Measurements from ENCODE around the gene ITIH3.

Gene ITIH3

DNA sequence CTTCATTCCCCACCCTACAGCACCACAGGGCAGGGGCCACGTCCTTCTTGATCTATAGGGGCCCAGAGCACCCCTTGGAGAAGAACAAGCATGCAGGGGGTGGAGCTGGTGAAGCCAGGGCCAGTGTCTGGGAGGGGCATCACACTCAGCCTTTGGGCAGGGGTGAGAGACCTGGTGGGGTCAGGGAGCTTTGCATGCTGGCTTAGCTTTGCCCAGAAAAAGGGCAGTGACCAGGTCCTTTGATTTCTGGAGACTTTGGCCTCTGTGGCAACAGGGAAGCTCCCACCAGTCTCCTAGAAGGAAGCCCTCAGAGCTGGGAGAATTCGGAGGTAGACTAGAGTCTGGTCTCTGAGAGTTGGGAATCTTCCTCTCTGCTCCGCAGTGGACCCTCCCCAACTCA is 34.9 kb downstream of the ITIH3 start:
- no peak for DNase-seq (ENCODE audit: low read depth in 1 of 2, low spot score in 1 of 2)
- TF ChIP-seq JUND (IDR thresholded peaks at IDR 0.05; ENCODE audit: low read depth), result no peak
- in situ Hi-C loops (cut with HindIII; ENCODE audit: low pct_unique_long_range_greater_than_20kb, low sequenced_read_pairs), result no loop called here

- in situ Hi-C loops (cut with HindIII; ENCODE audit: low pct_unique_long_range_greater_than_20kb, low sequenced_read_pairs), result no loop called here
- no peak for TF ChIP-seq JUND (IDR thresholded peaks at IDR 0.05; ENCODE audit: low read depth)
- DNase-seq (ENCODE audit: low read depth in 1 of 2, low spot score in 1 of 2), result no peak
Observed at GRCh38 chr3:52829906-52830463, 35.4 kb downstream of the ITIH3 start.

DNA sequence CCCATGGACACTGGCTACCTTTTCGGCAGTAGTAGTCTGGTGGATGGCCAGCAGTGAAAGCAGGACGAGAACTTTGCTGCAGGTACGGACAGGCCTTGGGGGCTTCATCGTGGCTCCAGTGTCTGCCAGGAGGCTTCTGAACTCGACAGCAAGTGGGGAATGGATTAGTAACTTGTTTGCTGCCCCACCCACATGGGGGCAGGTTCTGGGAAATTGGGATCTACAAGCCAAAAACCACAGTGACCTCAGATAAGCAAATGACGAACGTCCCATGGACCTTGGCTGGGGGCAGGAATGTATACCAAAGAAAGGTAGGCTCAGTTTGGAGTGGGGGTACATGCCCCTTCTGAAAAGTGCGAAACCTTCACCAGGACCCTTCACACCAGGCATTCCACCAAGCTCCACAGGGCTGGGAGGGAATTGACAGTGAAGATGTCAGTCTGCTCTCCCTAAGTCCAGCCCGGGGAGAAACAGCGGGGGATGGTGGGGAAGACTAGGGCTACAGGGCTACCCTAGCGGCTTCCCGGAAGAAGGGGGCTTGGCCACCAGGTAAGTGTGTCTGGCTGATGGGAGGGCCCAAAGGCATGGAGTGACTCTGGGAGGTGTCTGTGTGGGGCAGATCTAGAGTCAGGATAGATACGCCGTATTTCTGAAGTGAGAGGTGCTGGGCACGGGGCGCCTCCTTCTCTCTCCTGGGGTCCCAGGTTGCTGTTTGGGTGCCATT is 36.1 kb downstream of the ITIH3 start, which contains the start of gene ITIH4:
Gene ITIH4, minus strand, starts transcription at position 138 of the 724 bp plus-strand sequence. Its CDS starts 30 bp downstream, at position 108.
- DNase-seq (ENCODE audit: low read depth in 1 of 2, low spot score in 1 of 2), result no peak
- TF ChIP-seq JUND (IDR thresholded peaks at IDR 0.05; ENCODE audit: low read depth), result no peak
- in situ Hi-C loops (cut with HindIII; ENCODE audit: low pct_unique_long_range_greater_than_20kb, low sequenced_read_pairs), result no loop called here

DNA sequence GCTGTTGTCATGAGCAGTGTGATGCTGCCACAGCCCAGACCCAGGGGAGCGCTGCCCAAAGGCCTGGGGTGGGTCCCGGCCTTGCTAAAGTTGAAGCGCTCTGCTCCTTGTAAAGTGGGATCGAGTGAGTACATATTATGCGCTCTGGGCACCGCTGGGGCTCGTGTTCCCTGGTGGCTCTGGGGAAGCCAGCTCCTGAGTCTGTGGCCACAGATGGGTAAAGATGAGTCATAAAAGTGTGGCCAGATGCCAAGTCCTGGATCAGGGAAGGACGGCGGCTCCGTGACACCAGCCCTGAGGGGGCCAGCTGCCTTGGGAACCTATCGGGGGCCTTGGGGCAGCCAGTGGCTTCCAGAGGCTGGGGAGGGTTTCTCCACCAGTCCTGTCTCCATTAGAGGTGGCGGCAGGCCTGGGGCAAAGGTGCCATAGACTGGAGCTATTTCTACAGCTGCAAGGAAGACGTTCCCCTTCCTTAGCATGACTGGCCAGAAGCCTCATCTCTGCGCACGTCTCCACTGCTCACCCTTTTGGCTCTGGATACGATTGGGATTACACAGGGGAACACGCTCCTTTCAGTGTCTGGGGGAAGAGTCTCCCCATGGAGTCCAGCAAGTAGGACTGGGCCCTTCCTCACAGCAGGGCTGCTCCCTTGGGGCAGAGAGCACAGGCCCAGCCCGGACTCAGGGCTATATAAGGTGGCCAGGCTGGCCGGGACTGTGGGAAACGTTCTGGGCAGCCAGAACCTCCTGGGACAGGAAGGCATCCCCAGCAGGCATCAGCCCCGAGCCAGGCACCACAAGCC is 37.1 kb downstream of the ITIH3 start:
- DNase-seq (ENCODE audit: low read depth in 1 of 2, low spot score in 1 of 2), result peak in 1 of 2 experiments; percentile 51
- TF ChIP-seq JUND (IDR thresholded peaks at IDR 0.05; ENCODE audit: low read depth), result no peak
- in situ Hi-C loops (cut with HindIII; ENCODE audit: low pct_unique_long_range_greater_than_20kb, low sequenced_read_pairs), result no loop called here

GRCh38 chr3:52833202-52833601 is 38.6 kb downstream of the ITIH3 start:
- in situ Hi-C loops (cut with HindIII; ENCODE audit: low pct_unique_long_range_greater_than_20kb, low sequenced_read_pairs), result no loop called here
- no peak for TF ChIP-seq JUND (IDR thresholded peaks at IDR 0.05; ENCODE audit: low read depth)
- no peak for DNase-seq (ENCODE audit: low read depth in 1 of 2, low spot score in 1 of 2)

- in situ Hi-C loops (cut with HindIII; ENCODE audit: low pct_unique_long_range_greater_than_20kb, low sequenced_read_pairs), result no loop called here
- TF ChIP-seq JUND (IDR thresholded peaks at IDR 0.05; ENCODE audit: low read depth), result no peak
Observed at GRCh38 chr3:52834871-52835501, 40.4 kb downstream of the ITIH3 start, which contains the start of gene MUSTN1. MUSTN1 (minus strand) TSS chr3:52835019; CDS start chr3:52834948, 71 bp downstream.

GRCh38 chr3:52835766-52836470 is 41.3 kb downstream of the ITIH3 start:
- no peak for TF ChIP-seq JUND (IDR thresholded peaks at IDR 0.05; ENCODE audit: low read depth)
- no peak for DNase-seq (ENCODE audit: low read depth in 1 of 2, low spot score in 1 of 2)
- in situ Hi-C loops (cut with HindIII; ENCODE audit: low pct_unique_long_range_greater_than_20kb, low sequenced_read_pairs), result no loop called here

More at GRCh38 chr3:52834871-52835501, 40.4 kb downstream of the ITIH3 start, which contains the start of gene MUSTN1:
- DNase-seq (ENCODE audit: low read depth in 1 of 2, low spot score in 1 of 2), result no peak

GRCh38 chr3:52836471-52836845 is 41.9 kb downstream of the ITIH3 start:
- in situ Hi-C loops (cut with HindIII; ENCODE audit: low pct_unique_long_range_greater_than_20kb, low sequenced_read_pairs), result no loop called here
- no peak for TF ChIP-seq JUND (IDR thresholded peaks at IDR 0.05; ENCODE audit: low read depth)
- no peak for DNase-seq (ENCODE audit: low read depth in 1 of 2, low spot score in 1 of 2)

DNA sequence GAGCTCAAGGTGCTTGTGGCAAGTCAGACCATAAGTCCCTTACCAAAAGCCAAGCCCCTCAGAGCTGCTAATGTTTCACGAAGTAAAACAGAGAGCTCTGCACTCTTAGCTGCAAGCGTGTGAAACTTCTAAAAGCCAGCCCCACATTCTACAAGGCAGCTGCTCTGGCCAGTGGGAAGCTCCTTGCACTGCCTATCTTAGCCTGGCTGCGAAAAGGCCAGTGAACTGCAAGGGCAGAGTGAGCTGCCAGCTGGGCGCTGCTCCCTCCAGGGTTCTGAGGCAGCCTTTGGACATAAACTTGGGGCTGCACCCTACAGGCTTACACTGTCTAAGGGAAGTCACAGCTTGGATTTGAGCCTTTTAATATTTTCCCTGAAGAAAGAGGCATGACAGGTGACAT is 42.4 kb downstream of the ITIH3 start:
- no peak for DNase-seq (ENCODE audit: low read depth in 1 of 2, low spot score in 1 of 2)
- TF ChIP-seq JUND (IDR thresholded peaks at IDR 0.05; ENCODE audit: low read depth), result no peak
- in situ Hi-C loops (cut with HindIII; ENCODE audit: low pct_unique_long_range_greater_than_20kb, low sequenced_read_pairs), result no loop called here

DNA sequence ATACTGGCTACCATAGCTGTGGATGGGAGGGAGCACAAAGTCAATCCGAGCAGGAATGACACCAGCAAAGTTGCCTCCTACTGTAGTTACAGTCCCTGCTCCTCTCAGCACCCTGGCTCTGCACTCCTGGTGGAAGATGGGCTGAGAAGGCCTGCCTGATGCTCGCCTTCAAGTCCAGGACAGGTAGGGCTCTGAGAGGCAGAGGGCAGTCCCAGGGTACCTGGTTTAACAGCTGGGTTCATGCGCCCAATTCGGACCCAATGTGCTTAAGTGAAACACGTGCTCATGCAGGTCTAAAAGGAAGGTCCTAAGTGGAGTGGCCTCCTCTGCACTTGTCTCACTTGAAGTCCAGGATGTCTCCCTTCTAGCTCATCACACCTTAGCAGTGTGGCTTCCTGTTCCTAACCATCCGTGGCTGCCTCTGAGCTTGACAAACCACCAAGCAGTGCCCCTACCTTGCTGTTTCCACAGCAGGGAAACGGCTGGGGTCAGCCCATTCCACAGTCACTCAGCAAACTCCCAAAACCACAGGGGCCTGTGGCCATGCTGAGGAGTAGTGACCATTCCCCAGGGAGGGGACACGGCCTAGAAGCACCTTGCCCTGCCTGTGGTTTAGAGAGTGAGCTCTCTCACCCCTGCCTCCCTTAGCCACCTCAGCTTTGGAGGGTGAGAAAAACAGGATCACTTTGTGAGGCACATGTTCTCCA is 44.1 kb downstream of the ITIH3 start:
- no peak for TF ChIP-seq JUND (IDR thresholded peaks at IDR 0.05; ENCODE audit: low read depth)
- in situ Hi-C loops (cut with HindIII; ENCODE audit: low pct_unique_long_range_greater_than_20kb, low sequenced_read_pairs), result no loop called here

GRCh38 chr3:52839268-52839575 is 44.6 kb downstream of the ITIH3 start:
- DNase-seq (ENCODE audit: low read depth in 1 of 2, low spot score in 1 of 2), result peak; percentile 26 to 38
- no peak for TF ChIP-seq JUND (IDR thresholded peaks at IDR 0.05; ENCODE audit: low read depth)
- in situ Hi-C loops (cut with HindIII; ENCODE audit: low pct_unique_long_range_greater_than_20kb, low sequenced_read_pairs), result no loop called here

More for the DNA sequence above, 44.1 kb downstream of the ITIH3 start:
- no peak for DNase-seq (ENCODE audit: low read depth in 1 of 2, low spot score in 1 of 2)

Measured in T47D (cell line).